Stimulated activated CD8-positive, alpha-beta memory T cell treated with anti-CD3 and anti-CD28 coated beads, Interleukin-4, amount 100 ng/mL, for 4 hours (primary cell): Measurements from ENCODE around the gene KRTAP4-11.
"Not testable (repeated sequence)": the region's sequence is repeated elsewhere in the genome, so short reads cannot be mapped to it uniquely, and the experiment has no call there.

ENCODE experiments used
- DNase-seq, 2 donors: peaks; one replicate each; pipeline ENCODE4 v3.0.0-alpha.2; 2020; ENCODE audit warnings: low read depth in 2 of 2, low spot score in 1 of 2

KRTAP4-11 gene

DNA sequence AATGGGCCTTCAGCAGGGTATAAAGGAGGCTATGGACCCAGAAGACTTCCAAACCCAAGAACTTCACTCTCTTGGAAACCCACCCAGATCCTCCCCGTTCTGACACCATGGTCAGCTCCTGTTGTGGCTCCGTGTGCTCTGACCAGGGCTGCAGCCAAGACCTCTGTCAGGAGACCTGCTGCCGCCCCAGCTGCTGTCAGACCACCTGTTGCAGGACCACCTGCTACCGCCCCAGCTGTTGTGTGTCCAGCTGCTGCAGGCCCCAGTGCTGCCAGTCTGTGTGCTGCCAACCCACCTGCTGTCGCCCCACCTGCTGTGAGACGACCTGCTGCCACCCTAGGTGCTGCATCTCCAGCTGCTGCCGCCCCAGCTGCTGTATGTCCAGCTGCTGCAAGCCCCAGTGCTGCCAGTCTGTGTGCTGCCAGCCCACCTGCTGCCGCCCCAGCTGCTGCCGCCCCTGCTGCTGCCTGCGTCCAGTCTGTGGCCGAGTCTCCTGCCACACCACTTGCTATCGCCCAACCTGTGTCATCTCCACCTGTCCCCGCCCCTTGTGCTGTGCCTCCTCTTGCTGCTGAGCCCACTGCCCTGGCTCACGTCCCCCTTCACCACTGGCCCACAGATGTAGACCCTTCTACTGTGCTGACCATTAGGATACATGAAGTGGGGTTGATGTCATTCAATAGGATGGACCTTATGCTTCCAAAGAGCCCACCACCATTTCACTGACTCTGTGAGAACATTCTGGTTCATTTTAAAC, 33.9 kb downstream of the KRTAP4-11 start, which contains the start of gene KRTAP4-7:
TSS of gene KRTAP4-7 (plus strand) at position 51 of the 757 bp plus-strand sequence. CDS start at position 108, 57 bp downstream.
- DNase-seq = not testable (repeated sequence)

DNA sequence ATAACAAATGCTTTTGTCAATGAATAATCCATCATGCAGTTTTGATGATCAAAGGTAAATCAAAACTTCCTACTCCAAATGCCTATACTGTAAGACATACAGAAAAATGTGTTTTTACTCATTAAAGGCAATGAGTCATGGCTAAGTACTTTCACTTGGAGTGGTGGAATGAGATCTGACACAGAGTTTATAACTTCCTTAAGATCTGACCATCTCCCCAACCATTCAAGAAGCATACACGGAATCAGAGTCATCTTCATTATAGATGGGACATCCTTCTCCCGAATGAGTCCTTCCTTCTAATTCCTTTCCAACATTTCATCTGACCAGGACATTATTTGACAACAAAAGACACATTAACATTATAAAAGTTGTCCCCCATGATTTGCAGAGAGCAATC, 34.7 kb downstream of the KRTAP4-11 start:
- DNase-seq = not testable (repeated sequence)

DNA sequence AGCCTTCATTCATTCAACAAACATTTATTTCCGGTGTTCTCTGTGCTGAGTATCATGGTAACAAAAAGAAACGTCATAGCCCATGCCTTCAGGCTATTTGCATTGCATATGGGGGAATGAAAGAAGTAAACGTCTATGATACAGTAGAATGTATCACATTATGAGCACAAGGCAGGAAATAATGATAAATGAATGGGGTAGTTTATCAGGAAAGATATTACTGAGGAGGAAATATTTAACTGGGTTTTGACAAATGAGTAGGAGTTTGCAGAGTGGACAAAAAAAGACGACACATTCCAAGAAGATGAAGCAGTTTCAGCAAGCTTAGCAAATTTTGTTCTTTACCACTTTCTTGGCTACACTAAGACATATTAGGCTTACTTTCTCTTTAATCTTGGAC, 35.5 kb downstream of the KRTAP4-11 start:
- DNase-seq = no peak

DNA sequence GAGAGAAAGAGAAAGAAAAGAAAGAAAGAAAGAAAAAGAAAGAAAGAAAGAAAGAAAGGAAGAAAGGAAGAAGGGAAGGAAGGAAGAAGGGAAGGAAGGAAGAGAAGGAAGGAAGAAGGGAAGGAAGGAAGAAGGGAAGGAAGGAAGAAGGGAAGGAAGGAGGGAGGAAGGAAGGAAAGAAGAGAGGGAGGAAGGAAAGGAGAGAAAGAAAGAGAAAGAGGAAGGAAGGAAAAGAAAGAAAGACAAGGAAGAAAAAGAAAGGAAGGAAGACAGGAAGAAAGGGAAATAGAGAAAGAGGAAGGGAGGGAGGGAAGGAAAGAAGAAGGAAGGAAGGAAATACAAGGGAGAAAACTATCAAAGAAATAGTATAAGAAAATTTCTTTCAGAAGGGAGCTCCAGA, 41.4 kb downstream of the KRTAP4-11 start:
- no peak for DNase-seq

DNA sequence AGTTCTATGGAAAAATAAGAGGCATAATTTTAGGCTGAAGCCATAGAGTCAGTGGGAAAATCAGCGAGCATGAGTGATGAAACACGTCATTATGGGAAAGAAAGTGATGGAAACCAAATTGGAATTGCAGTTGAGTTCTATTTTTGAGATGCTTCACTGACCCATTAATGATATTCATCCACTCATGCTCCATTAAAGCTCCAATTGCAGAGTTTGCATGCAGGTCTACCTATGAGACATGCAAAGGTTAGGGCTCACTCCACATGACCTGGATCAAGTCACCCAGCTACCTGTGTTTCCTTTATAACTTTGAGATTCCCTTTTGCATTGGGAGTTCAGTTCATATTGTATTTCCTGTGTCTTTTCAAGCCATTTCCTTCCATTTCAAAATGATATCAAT, 44.5 kb downstream of the KRTAP4-11 start:
- DNase-seq = no peak

DNA sequence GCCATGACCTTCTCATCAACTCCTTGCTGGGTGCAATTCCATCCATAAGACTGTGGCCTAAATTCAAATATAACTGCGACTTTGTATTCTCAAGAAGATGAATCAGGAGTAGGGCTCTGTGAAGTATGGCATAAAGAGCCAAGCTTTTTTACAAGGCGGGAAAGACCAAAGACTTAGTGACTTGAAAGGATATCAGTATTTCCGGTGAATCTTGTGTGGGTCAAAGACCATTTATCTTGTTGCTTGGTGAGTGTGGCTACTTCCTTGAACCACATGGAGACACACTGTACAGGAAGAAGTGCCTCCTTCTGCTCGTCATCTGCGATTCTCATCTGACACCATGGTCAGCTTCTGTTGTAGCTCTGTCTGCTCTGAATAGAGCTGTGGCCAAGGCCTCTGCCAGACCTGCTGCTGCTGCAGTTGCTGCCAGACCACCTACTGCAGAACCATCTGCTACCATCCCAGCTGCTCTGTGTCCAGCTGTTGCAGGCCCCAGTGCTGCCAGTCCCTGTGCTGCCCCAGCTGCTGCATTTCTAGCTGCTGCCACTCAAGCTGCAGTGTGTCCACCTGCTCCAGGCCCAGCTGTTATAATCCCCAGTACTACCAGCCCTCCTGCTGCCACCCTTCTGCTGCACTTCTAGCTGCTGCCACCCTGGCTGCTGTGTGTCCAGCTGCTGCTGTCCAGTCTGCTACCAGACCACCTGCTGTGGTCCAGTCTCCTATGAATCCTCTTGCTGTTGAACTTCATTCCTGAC, 46.4 kb downstream of the KRTAP4-11 start:
- DNase-seq = no peak

DNA sequence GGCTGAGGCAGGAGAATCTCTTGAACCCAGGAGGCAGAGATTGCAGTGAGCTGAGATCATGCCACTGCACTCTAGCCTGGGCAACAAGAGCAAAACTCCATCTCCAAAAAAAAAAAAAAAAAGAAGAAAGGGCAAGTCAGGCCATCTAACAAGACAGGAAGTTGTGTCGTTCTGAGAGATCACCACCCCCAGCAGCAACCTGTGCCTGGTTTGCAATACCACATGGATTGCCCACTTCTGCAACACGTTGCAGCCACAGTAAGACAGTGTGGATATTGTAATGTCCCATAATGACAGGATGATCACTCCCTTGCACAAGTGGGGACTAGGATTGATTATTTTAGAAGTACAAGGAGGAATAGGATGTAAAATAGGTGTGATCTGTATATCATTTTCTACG, 49.1 kb downstream of the KRTAP4-11 start:
- no peak for DNase-seq

DNA sequence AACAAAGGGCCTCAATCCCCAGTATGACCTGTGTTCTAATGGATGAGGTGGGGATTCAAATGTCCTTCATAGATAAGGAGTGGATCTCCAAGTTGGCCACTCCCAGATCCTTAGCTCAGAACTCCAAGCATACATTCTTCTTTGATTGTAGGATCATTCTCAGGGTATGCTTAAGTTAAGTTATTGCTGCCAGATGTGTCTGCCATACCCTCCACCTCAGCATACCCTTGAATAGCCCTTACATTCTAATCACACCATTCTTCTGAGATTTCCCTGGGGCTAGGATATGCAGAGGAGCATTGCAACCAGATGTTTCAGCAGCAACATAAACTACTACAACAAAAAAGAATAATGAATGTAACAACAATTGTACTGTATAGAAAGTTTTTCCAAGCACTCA, 50.9 kb downstream of the KRTAP4-11 start:
- no peak for DNase-seq
